K562 (cell line): ENCODE data around the gene TSHR. TPM values are rescaled to one million over a fixed set of nuclear protein-coding genes. Genes with fewer than 3 reads are reported as not detected.

Source experiments
- ATAC-seq: fragments of 200-7000 bp; cut with Tn5 transposase; 3 replicates; pipeline ENCODE4 v1.9.1; 2020; ENCODE audit warnings: moderate library complexity
- BruUV-seq: library from RNA; stranded (reverse); fragments of 400-500 nt; replicated peaks from 2 replicates; lab custom pipeline; 2021; lab: Mats Ljungman, UMichigan
- CTCF ChIA-PET: fragments of 300-600 bp; formaldehyde crosslinking; extraction: SDS; loops from one replicate; lab custom pipeline; 2021; ENCODE audit warnings: low intra/inter-chr PET ratio; lab: Yijun Ruan, JAX
- POLR2A ChIA-PET: fragments of 300-600, 350-650 bp; sonication (Branson Sonifier 250); formaldehyde crosslinking; extraction: SDS; loops from one replicate; lab custom pipeline; 2021; ENCODE audit warnings: antibody characterized with exemption, inconsistent platforms; lab: Yijun Ruan, JAX
- DNase-seq, 4 experiments: peaks; one replicate each; pipeline versions ENCODE4 v3.0.0 to v3.0.0-alpha.2; 2011 to 2018; ENCODE audit warnings: low spot score in 3 of 4, mixed read lengths in 3 of 4; ENCODE audit errors: extremely low read depth in 1 of 4
- FAIRE-seq: peaks from 2 replicates; lab custom pipeline; 2011; peaks lifted over from hg19 to GRCh38; lab: Jason Lieb, UNC
- H2AFZ ChIP-seq: 2 replicates; pipeline ENCODE4 v1.6.0; 2011; ENCODE audit warnings: low read depth, low read length, control low read depth, inconsistent platforms
- H3K27ac ChIP-seq: fragments of 200-600 bp; 3 replicates; pipeline ENCODE4 v1.8.0; 2011; ENCODE audit warnings: low read depth, mild to moderate bottlenecking, control low read depth, inconsistent platforms, low read length, moderate library complexity, mixed read lengths; ENCODE audit errors: extremely low read depth
- H3K27me3 ChIP-seq, 2 experiments: fragments of 300-600 bp in 1 of 2; 2 replicates in 1 of 2; 3 replicates in 1 of 2; pipeline versions ENCODE4 v1.6.0 to v1.8.0; 2011; ENCODE audit warnings: inconsistent platforms in 2 of 2, low read length in 2 of 2, mild to moderate bottlenecking in 1 of 2, mixed read lengths in 1 of 2, moderate library complexity in 1 of 2; ENCODE audit not compliant: control insufficient read depth in 2 of 2, insufficient read depth in 2 of 2
- H3K36me3 ChIP-seq: fragments of 300-600 bp; 3 replicates; pipeline ENCODE4 v1.8.0; 2011; ENCODE audit warnings: mild to moderate bottlenecking, low read length, inconsistent platforms; ENCODE audit not compliant: control insufficient read depth, insufficient read depth
- H3K4me1 ChIP-seq, 2 experiments: fragments of 200-600 bp in 1 of 2; replicated peaks in 1 of 2; 2 replicates in 1 of 2; 3 replicates in 1 of 2; pipeline versions ENCODE4 v1.5.1 to v1.8.0; 2011; ENCODE audit warnings: inconsistent platforms in 2 of 2, low read length in 2 of 2, mild to moderate bottlenecking in 1 of 2, mixed read lengths in 1 of 2, moderate library complexity in 1 of 2; ENCODE audit not compliant: control insufficient read depth in 2 of 2, insufficient read depth in 2 of 2
- H3K4me2 ChIP-seq: 2 replicates; pipeline ENCODE4 v1.6.1; 2011; ENCODE audit warnings: low read length, control low read depth, inconsistent platforms, mixed read lengths; ENCODE audit not compliant: insufficient read depth
- H3K4me3 ChIP-seq: fragments of 200-600 bp; sonication (generic), shearing (Covaris generic); 2 replicates; pipeline ENCODE4 v1.5.1; 2016; ENCODE audit warnings: control low read depth, inconsistent platforms
- H3K79me2 ChIP-seq: fragments of 200-600 bp; 3 replicates; pipeline ENCODE4 v1.8.0; 2011; ENCODE audit warnings: low read length, inconsistent platforms; ENCODE audit not compliant: control insufficient read depth, insufficient read depth
- H3K9ac ChIP-seq, 2 experiments: 2 replicates each; pipeline versions ENCODE4 v1.6.0 to v1.6.1; 2011; ENCODE audit warnings: low read depth in 2 of 2, low read length in 2 of 2, control low read depth in 1 of 2, inconsistent platforms in 1 of 2, mild to moderate bottlenecking in 1 of 2, mixed read lengths in 1 of 2; ENCODE audit not compliant: insufficient read depth in 1 of 2
- H3K9me1 ChIP-seq: one replicate; pipeline ENCODE4 v1.6.0; 2011; ENCODE audit warnings: inconsistent platforms, mild to moderate bottlenecking, low read length, moderate library complexity; ENCODE audit not compliant: control insufficient read depth, insufficient read depth
- H3K9me3 ChIP-seq: replicated peaks from 2 replicates; pipeline ENCODE4 v1.5.1; 2011; ENCODE audit warnings: low read depth, low read length, inconsistent platforms; ENCODE audit not compliant: control insufficient read depth, insufficient read depth
- H4K20me1 ChIP-seq: replicated peaks from 2 replicates; pipeline ENCODE4 v1.6.1; 2011; ENCODE audit warnings: low read length, inconsistent platforms, mixed read lengths; ENCODE audit not compliant: control insufficient read depth, insufficient read depth
- BACH1 ChIP-seq: fragments of 200-800 bp; sonication (Bioruptor generic); IDR thresholded peaks from 2 replicates; pipeline ENCODE4 v1.6.1; 2016; ENCODE audit warnings: missing genetic modification characterization, missing compliant biosample characterization
- BRF1 ChIP-seq: IDR thresholded peaks from 3 replicates; pipeline ENCODE4 v1.6.1; 2011; ENCODE audit warnings: borderline replicate concordance, mild to moderate bottlenecking; ENCODE audit not compliant: insufficient read length; ENCODE audit errors: extremely low read depth
- EZH2 ChIP-seq: IDR thresholded peaks from 2 replicates; pipeline ENCODE4 v1.6.1; 2012; ENCODE audit warnings: low read depth, mild to moderate bottlenecking, inconsistent platforms, low read length, borderline replicate concordance
- HSF4 ChIP-seq: fragments of 250-450 bp; sonication (Bioruptor Pico); IDR thresholded peaks from 2 replicates; pipeline ENCODE4 v2.1.2; 2022; ENCODE audit warnings: mild to moderate bottlenecking, moderate library complexity, borderline replicate concordance
- SMARCA4 ChIP-seq: fragments of 450-650 bp; IDR thresholded peaks from 2 replicates; pipeline ENCODE4 v1.6.1; 2016
- SP2 ChIP-seq: IDR thresholded peaks from 2 replicates; pipeline ENCODE4 v1.6.1; 2011; ENCODE audit warnings: mild to moderate bottlenecking, low read depth, low read length, moderate library complexity; ENCODE audit not compliant: poor library complexity, severe bottlenecking; ENCODE audit errors: extremely low read depth
- ZBTB7A ChIP-seq: IDR thresholded peaks from 2 replicates; pipeline ENCODE4 v1.6.1; 2011; ENCODE audit warnings: low read depth, mild to moderate bottlenecking, low read length, moderate library complexity, borderline replicate concordance; ENCODE audit not compliant: control insufficient read depth
- ZNF217 ChIP-seq: sonication (generic); formaldehyde crosslinking; IDR thresholded peaks from 2 replicates; pipeline ENCODE4 v1.8.0; 2022; ENCODE audit warnings: mild to moderate bottlenecking, missing genetic modification reagents
- ZSCAN32 ChIP-seq: fragments of 450-650 bp; formaldehyde crosslinking; IDR thresholded peaks from 2 replicates; pipeline ENCODE4 v1.4.0; 2020; ENCODE audit warnings: mild to moderate bottlenecking, moderate library complexity
- WGBS: fragments of 100-300 bp; shearing (Covaris generic); methylation state at CpG from one replicate; pipeline ENCODE4 v1.1.6; 2016; ENCODE audit warnings: low coverage, mixed read lengths; ENCODE audit not compliant: insufficient coverage; ENCODE audit errors: missing lambda C conversion rate; 5-methylcytosine and 5-hydroxymethylcytosine counted together
- in situ Hi-C: fragments of 300-500 bp; cut with MboI; formaldehyde crosslinking; loops from 4 replicates; pipeline ENCODE4 v1.15.0; 2018; ENCODE audit warnings: inconsistent platforms, mixed read lengths
- intact Hi-C: fragments of 100-400 bp; cut with micrococcal nuclease; formaldehyde crosslinking; loops from 2 replicates; pipeline ENCODE4 v1.14.2; 2022
- polyA plus RNA-seq, 8 experiments: library from polyadenylated mRNA; depleted of rRNA in 4 of 8; stranded (reverse) in 5 of 8; unstranded in 3 of 8; fragments of >200 nt; fragmentation: Nextera tagmentation in 2 of 8; fragmentation: Illumina TruSeq in 1 of 8; extraction: Ambion mirVana in 2 of 8; extraction: Trizol in 1 of 8; gene quantifications; 2 replicates each; pipeline versions ENCODE4 v1.2.1 to v1.2.3, GENCODE V29; 2011 to 2014; ENCODE audit warnings: inconsistent platforms in 1 of 8, missing spikeins in 1 of 8
- total RNA-seq, 7 experiments: library from RNA; depleted of rRNA in 6 of 7; stranded (reverse); fragments of >200 nt in 6 of 7; fragmentation: Illumina TruSeq in 2 of 7; extraction: Trizol in 2 of 7; gene quantifications; 2 replicates each; pipeline versions ENCODE4 v1.2.1 to v1.2.3, GENCODE V29; 2011 to 2021; ENCODE audit warnings: low replicate concordance in 1 of 7
- TF ChIP-seq, protein P1 (sequence below): sonication (generic); formaldehyde crosslinking; IDR thresholded peaks from 2 replicates; pipeline ENCODE4 v1.8.0; 2022; ENCODE audit warnings: missing genetic modification reagents, mild to moderate bottlenecking, moderate library complexity, borderline replicate concordance
- TF ChIP-seq, protein P2 (sequence below): sonication (generic); formaldehyde crosslinking; IDR thresholded peaks from 2 replicates; pipeline ENCODE4 v1.8.0; 2022; ENCODE audit warnings: mild to moderate bottlenecking, missing genetic modification reagents, borderline replicate concordance

The TSHR gene
- total and polyA plus RNA-seq, 9 of the 15 experiments (the other 6 are each of a cell fraction or from before 2014, with no cell fraction given) = 0.01 to 0.10 TPM; not detected in 7

DNA sequence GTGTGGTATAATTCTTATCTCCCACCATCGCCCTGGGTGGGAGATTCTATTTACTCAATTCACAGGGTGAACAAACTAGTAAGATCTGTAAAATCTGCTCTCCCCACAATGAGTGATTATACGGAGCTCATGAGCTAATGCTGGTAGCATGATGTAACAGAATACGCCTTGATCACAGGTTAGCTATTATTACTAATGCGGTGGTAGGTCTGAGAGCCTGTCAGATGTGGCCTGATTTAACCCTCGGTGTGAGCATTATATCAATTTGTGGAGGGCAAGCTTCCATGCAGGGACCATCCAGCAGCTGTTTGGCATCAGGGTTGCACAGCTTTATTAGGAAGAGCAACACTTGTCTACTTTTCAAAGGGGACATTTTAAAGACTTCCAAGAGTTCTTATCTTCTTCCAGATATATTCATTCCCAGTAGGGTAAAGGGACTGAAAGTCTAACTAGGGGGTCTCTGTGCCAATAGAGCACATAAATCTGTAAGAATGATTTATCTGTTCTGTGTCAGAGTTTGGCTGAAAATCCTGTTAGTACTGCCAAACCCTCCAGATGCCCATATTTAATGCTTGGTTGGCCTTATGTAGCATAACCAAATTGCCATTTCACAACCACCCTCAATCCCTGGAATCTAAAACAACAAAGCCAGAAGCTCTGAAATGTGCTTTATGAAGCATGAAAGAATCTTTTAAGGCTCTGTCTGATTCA is 18.7 kb downstream of the TSHR start:
- FAIRE-seq (no peak), ATAC-seq (no peak)
- H3K79me2 ChIP-seq = no peaks in the 10 kb centered on the region
- no peak overlapping the region for H3K4me3 ChIP-seq
- H4K20me1 ChIP-seq = no peaks in the 10 kb centered on the region
- no peaks in the 10 kb centered on the region for H3K36me3 ChIP-seq
- H3K27ac ChIP-seq = no peak overlapping the region
- H3K27me3 ChIP-seq = peaks cover 0 to 2% of the 10 kb centered on the region in 2 experiments; a peak in 2 of 5 replicates
- H3K9me3 ChIP-seq = no peaks in the 10 kb centered on the region
- H3K9me1 ChIP-seq = no peaks in the 10 kb centered on the region
- TF ChIP-seq, protein P1, sequence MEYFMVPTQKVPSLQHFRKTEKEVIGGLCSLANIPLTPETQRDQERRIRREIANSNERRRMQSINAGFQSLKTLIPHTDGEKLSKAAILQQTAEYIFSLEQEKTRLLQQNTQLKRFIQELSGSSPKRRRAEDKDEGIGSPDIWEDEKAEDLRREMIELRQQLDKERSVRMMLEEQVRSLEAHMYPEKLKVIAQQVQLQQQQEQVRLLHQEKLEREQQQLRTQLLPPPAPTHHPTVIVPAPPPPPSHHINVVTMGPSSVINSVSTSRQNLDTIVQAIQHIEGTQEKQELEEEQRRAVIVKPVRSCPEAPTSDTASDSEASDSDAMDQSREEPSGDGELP (CRISPR knock-in tag) = no peak
- no peak for TF ChIP-seq HSF4 (CRISPR knock-in tag)
- TF ChIP-seq, all 486 proteins: peak for 0
- H3K9ac ChIP-seq = no peak overlapping the region
- BruUV-seq = no TSS peak
- no peak for DNase-seq
- ChIA-PET CTCF (no interaction called here), POLR2A (interaction anchor here (1.0 kb wide), 1 partner anchor 22 kb away, joined by 3 read pairs; no protein-coding TSS in a partner anchor)
- H3K4me2 ChIP-seq = no peak overlapping the region
- 5% methylated on average over 5 of the region's 5 CpGs for WGBS
- in situ Hi-C loops = no loop called here
- H2AFZ ChIP-seq = no peak overlapping the region
- intact Hi-C loops = no loop called here
- H3K4me1 ChIP-seq = no peaks in the 10 kb centered on the region

DNA sequence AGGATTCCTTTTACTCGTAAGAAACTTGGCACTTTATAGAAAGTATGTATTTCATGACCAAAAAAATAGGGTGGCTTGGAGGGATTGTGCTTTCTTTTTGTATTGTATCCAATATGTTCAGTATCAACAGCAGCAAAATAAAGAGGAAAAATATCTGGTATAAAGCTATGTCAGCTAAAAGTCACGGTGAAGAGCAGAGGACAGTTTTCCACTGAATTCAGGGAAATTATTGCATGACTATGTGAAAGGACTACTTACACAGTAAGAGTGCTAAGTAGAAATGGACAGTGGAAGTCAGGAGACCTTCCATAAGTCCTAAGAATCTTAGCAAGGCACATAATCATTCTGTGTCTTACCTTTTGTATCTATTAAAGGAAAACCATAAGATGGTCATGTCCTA is 19.3 kb downstream of the TSHR start:
- in situ Hi-C loops = loop anchor here (25.0 kb wide), 1 partner anchor 488 kb away; no protein-coding TSS in a partner anchor
- intact Hi-C loops = no loop called here
- no peak overlapping the region for H3K27ac ChIP-seq
- TF ChIP-seq SP2 (no peak), ZNF217 (no peak), ZSCAN32 (CRISPR knock-in tag) (no peak), BRF1 (no peak), ZBTB7A (no peak), BACH1 (tag) (no peak), EZH2 (no peak), SMARCA4 (no peak)
- TF ChIP-seq, protein P2, sequence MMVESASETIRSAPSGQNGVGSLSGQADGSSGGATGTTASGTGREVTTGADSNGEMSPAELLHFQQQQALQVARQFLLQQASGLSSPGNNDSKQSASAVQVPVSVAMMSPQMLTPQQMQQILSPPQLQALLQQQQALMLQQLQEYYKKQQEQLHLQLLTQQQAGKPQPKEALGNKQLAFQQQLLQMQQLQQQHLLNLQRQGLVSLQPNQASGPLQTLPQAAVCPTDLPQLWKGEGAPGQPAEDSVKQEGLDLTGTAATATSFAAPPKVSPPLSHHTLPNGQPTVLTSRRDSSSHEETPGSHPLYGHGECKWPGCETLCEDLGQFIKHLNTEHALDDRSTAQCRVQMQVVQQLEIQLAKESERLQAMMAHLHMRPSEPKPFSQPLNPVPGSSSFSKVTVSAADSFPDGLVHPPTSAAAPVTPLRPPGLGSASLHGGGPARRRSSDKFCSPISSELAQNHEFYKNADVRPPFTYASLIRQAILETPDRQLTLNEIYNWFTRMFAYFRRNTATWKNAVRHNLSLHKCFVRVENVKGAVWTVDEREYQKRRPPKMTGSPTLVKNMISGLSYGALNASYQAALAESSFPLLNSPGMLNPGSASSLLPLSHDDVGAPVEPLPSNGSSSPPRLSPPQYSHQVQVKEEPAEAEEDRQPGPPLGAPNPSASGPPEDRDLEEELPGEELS (CRISPR knock-in tag) = no peak

More for the DNA sequence above, 19.3 kb downstream of the TSHR start:
- Histone ChIP-seq H3K27me3 (peaks cover 0 to 2% of the 10 kb centered on the region in 2 experiments; a peak in 2 of 5 replicates), H2AFZ (no peak overlapping the region), H3K9ac (no peak overlapping the region), H3K4me2 (no peak overlapping the region), H3K36me3 (no peaks in the 10 kb centered on the region), H3K4me3 (no peak overlapping the region), H3K9me1 (no peaks in the 10 kb centered on the region), H4K20me1 (no peaks in the 10 kb centered on the region), H3K9me3 (no peaks in the 10 kb centered on the region), H3K79me2 (no peaks in the 10 kb centered on the region), H3K4me1 (no peaks in the 10 kb centered on the region)
- ChIA-PET CTCF (no interaction called here), POLR2A (interaction anchor here (1.0 kb wide), 1 partner anchor 22 kb away, joined by 3 read pairs; no protein-coding TSS in a partner anchor)
- no TSS peak for BruUV-seq
- DNase-seq = no peak
- no peak for FAIRE-seq
- no peak for ATAC-seq
- 6% methylated on average over 2 of the region's 2 CpGs for WGBS
